Loucy (cell line): ENCODE data around the gene MTG2.

ENCODE experiments used
- H2AFZ ChIP-seq: fragments of 200-600 bp; sonication (generic); 2 replicates; pipeline ENCODE4 v1.6.0; 2016; ENCODE audit warnings: antibody characterized with exemption, mild to moderate bottlenecking, low read length, moderate library complexity
- H3F3A ChIP-seq: fragments of 200-600 bp; 2 replicates; pipeline ENCODE4 v1.6.0; 2016; ENCODE audit warnings: antibody characterized with exemption, low read depth, mild to moderate bottlenecking
- H3K27me3 ChIP-seq: fragments of 200-600 bp; sonication (generic); 2 replicates; pipeline ENCODE4 v1.6.1; 2014; ENCODE audit warnings: low read length, mild to moderate bottlenecking; ENCODE audit not compliant: insufficient read depth, poor library complexity, severe bottlenecking
- H3K36me3 ChIP-seq: fragments of 200-600 bp; sonication (generic); 2 replicates; pipeline ENCODE4 v1.6.1; 2016; ENCODE audit warnings: low read length; ENCODE audit not compliant: insufficient read depth
- H3K4me1 ChIP-seq: fragments of 200-600 bp; sonication (generic); 2 replicates; pipeline ENCODE4 v1.5.1; 2014; ENCODE audit warnings: low read length, mild to moderate bottlenecking; ENCODE audit not compliant: insufficient read depth, poor library complexity, severe bottlenecking
- H3K4me2 ChIP-seq: fragments of 200-600 bp; sonication (generic); 2 replicates; pipeline ENCODE4 v1.6.0; 2014; ENCODE audit warnings: antibody characterized with exemption, low read length, low read depth, mild to moderate bottlenecking; ENCODE audit not compliant: poor library complexity, severe bottlenecking
- H3K4me3 ChIP-seq: fragments of 200-600 bp; sonication (generic); 2 replicates; pipeline ENCODE4 v1.5.1; 2014; ENCODE audit warnings: low read length, mild to moderate bottlenecking, mixed read lengths; ENCODE audit not compliant: poor library complexity, severe bottlenecking
- H3K79me2 ChIP-seq: fragments of 200-600 bp; sonication (generic); 2 replicates; pipeline ENCODE4 v1.6.1; 2014; ENCODE audit warnings: low read length; ENCODE audit not compliant: insufficient read depth
- H3K9ac ChIP-seq: fragments of 200-600 bp; sonication (generic); 2 replicates; pipeline ENCODE4 v1.6.0; 2014; ENCODE audit warnings: mild to moderate bottlenecking, low read depth, low read length, moderate library complexity; ENCODE audit not compliant: poor library complexity, severe bottlenecking
- H3K9me2 ChIP-seq: fragments of 200-600 bp; sonication (generic); replicated peaks from 2 replicates; pipeline ENCODE4 v1.6.1; 2016; ENCODE audit warnings: low read depth, low read length, mixed read lengths
- H3K9me3 ChIP-seq: fragments of 200-600 bp; sonication (generic); 2 replicates; pipeline ENCODE4 v1.6.1; 2014; ENCODE audit warnings: mild to moderate bottlenecking, antibody characterized with exemption, low read length, low read depth; ENCODE audit not compliant: insufficient read depth
- H4K20me1 ChIP-seq: fragments of 200-600 bp; sonication (generic); 2 replicates; pipeline ENCODE4 v1.6.0; 2014; ENCODE audit warnings: antibody characterized with exemption, low read length, mild to moderate bottlenecking; ENCODE audit not compliant: insufficient read depth, poor library complexity, severe bottlenecking
- EZH2phosphoT487 ChIP-seq: fragments of 200-600 bp; IDR thresholded peaks from 2 replicates; pipeline ENCODE4 v1.6.1; 2018; ENCODE audit warnings: antibody characterized with exemption, mild to moderate bottlenecking, moderate library complexity, borderline replicate concordance
- TF ChIP-seq, protein P1 (sequence below): fragments of 200-600 bp; sonication (generic); conservative IDR thresholded peaks from 2 replicates; pipeline ENCODE4 v1.5.1; 2014; ENCODE audit warnings: mild to moderate bottlenecking, antibody characterized with exemption, low read length

Gene MTG2

DNA sequence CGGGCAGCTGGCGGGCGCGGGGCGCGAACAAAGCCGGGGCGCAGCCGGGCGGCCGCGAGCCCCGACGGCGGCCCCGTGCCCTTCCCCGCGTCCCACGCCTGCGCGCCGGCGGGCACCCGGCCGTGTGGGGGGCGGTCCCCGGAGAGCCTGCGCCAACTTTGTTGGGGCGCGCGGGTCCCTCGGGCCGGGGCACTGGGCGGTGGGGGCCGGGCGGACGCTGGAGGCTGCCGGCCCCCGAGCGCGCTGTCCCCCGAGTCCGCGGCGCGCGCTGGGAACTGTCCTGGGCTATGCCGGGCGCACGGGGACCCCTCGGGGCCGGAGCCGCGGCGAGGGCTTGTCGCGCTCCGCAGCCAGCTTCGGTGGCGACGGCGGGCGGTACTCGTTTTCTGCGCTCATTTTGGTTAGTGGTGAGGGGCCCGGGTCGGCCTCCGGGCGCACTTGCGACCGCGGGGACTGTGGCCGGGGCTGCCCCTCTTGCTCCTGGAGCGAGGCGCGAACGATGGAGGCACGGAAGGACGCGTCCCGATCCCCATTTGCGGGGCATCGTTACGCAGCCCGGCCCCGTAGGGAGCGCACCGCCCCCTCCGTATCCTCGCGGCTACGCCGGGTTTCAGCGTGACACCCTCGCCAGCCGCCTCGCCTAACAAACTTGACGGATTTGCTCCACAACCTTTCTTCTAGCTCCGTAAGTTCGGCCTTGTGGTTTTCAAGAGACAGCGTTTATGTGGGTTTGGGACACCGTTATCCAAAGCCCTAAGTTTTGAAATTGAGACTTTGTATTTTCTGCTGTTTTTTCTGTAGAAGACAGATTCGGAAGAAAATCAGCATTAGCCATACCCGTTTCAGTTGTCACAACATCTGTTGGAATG is 38.6 kb upstream of the MTG2 start:
- Histone ChIP-seq H4K20me1 (peaks cover 82% of the 10 kb centered on the region), H2AFZ (peak overlapping the region; percentile 58; the same call in 1 of the 2 replicates), H3K27me3 (no peaks in the 10 kb centered on the region), H3K9me2 (no peaks in the 10 kb centered on the region), H3K4me1 (peaks cover 44% of the 10 kb centered on the region), H3K79me2 (peaks cover 92% of the 10 kb centered on the region), H3F3A (no peaks in the 10 kb centered on the region), H3K4me3 (peak overlapping the region; percentile 94), H3K9me3 (no peaks in the 10 kb centered on the region), H3K4me2 (peak overlapping the region; percentile 100), H3K36me3 (peaks cover 13% of the 10 kb centered on the region; the same call in 1 of the 2 replicates), H3K9ac (peak overlapping the region; percentile 78)
- TF ChIP-seq EZH2phosphoT487, result no peak
- TF ChIP-seq, protein P1, sequence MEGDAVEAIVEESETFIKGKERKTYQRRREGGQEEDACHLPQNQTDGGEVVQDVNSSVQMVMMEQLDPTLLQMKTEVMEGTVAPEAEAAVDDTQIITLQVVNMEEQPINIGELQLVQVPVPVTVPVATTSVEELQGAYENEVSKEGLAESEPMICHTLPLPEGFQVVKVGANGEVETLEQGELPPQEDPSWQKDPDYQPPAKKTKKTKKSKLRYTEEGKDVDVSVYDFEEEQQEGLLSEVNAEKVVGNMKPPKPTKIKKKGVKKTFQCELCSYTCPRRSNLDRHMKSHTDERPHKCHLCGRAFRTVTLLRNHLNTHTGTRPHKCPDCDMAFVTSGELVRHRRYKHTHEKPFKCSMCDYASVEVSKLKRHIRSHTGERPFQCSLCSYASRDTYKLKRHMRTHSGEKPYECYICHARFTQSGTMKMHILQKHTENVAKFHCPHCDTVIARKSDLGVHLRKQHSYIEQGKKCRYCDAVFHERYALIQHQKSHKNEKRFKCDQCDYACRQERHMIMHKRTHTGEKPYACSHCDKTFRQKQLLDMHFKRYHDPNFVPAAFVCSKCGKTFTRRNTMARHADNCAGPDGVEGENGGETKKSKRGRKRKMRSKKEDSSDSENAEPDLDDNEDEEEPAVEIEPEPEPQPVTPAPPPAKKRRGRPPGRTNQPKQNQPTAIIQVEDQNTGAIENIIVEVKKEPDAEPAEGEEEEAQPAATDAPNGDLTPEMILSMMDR, result no peak

DNA sequence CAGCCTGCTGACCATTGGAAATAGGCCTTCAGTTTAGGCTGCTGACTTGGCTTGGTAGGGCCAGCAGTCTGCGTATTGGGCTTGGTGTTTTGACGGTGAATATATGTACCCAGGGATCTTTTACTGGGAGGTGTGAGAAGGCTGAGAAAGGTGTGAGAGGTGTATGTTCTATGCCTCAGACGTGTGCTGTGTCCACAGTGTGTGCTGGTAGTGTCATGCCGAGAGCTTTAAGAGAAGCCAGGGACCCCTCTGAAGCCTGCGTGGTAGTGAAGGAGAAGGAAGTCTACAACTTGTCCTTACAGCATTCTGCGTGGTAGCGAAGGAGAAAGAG is 37.2 kb upstream of the MTG2 start:
- H4K20me1 ChIP-seq, result peaks cover 75% of the 10 kb centered on the region
- no peak for TF ChIP-seq EZH2phosphoT487
- TF ChIP-seq, protein P1, result no peak
- H3K4me1 ChIP-seq, result peaks cover 34% of the 10 kb centered on the region
- no peak overlapping the region for H2AFZ ChIP-seq
- peak overlapping the region; percentile 89 for H3K4me3 ChIP-seq
- H3K9ac ChIP-seq, result peak overlapping the region; percentile 78
- peaks cover 92% of the 10 kb centered on the region for H3K79me2 ChIP-seq
- no peaks in the 10 kb centered on the region for H3F3A ChIP-seq
- no peaks in the 10 kb centered on the region for H3K36me3 ChIP-seq
- peak overlapping the region; percentile 100 for H3K4me2 ChIP-seq
- H3K27me3 ChIP-seq, result no peaks in the 10 kb centered on the region
- no peaks in the 10 kb centered on the region for H3K9me2 ChIP-seq
- H3K9me3 ChIP-seq, result no peaks in the 10 kb centered on the region

DNA sequence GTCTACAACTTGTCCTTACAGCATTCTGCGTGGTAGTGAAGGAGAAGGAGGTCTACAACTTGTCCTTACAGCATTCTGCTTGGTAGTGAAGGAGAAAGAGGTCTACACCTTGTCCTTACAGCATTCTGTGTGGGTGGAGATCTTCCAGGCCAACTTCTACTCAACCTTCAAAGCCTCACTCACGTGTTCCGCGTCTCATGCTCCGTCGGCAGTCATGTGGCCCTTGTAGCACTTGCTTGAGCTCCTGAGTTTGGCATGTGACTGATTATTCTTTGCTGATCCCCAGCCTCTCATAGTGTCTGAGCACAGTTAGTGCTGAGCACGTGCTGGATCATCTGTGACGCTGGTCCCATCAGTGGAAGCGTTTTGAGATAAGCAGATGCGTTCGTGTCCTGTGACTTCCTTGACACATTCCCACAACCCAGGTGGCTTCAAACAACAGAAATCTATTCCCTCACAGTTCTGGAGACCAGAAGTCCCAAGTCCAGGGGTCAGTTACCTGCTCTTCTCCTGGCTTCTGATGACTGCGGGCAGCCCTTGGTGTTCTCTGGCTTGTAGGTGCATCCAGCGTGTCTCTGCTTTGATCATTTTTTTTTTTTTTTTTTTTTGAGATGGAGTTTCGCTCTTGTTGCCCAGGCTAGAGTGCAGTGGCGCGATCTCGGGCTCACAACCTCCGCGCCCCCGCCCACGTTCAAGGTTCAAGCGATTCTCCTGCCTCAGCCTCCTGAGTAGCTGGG is 36.6 kb upstream of the MTG2 start:
- Histone ChIP-seq H3K4me1 (peaks cover 29% of the 10 kb centered on the region), H3K4me2 (peak overlapping the region; percentile 100), H4K20me1 (peaks cover 75% of the 10 kb centered on the region), H3F3A (no peaks in the 10 kb centered on the region), H3K27me3 (no peaks in the 10 kb centered on the region), H2AFZ (no peak overlapping the region), H3K36me3 (no peaks in the 10 kb centered on the region), H3K9me3 (no peaks in the 10 kb centered on the region), H3K79me2 (peaks cover 92% of the 10 kb centered on the region), H3K9me2 (no peaks in the 10 kb centered on the region), H3K9ac (peak overlapping the region; percentile 78), H3K4me3 (peak overlapping the region; percentile 89)
- no peak for TF ChIP-seq EZH2phosphoT487
- TF ChIP-seq, protein P1, result no peak
